RWPE2 (cell line): ENCODE data around the gene ARHGAP26.

Source experiments
- ATAC-seq: fragments of 200-7000 bp; cut with Tn5 transposase; 3 replicates; pipeline ENCODE4 v1.9.1; 2021; ENCODE audit warnings: low read depth
- DNase-seq: peaks from one replicate; pipeline ENCODE4 v3.0.0-alpha.2; 2020; ENCODE audit warnings: low spot score
- H3K27ac ChIP-seq: fragments of 450-650 bp; 2 replicates; pipeline ENCODE4 v1.5.1; 2017; ENCODE audit warnings: mild to moderate bottlenecking; ENCODE audit not compliant: poor library complexity, severe bottlenecking
- H3K27me3 ChIP-seq: fragments of 250-450 bp; sonication (Bioruptor Pico); 2 replicates; pipeline ENCODE4 v1.5.1; 2021; ENCODE audit warnings: mild to moderate bottlenecking, moderate library complexity; ENCODE audit not compliant: insufficient read depth, poor library complexity, severe bottlenecking
- H3K36me3 ChIP-seq: fragments of 250-450 bp; sonication (Bioruptor Pico); 2 replicates; pipeline ENCODE4 v1.5.1; 2020; ENCODE audit warnings: low read depth, mild to moderate bottlenecking, moderate library complexity
- H3K4me1 ChIP-seq: fragments of 250-450 bp; sonication (Bioruptor Pico); 2 replicates; pipeline ENCODE4 v1.5.1; 2021; ENCODE audit warnings: mild to moderate bottlenecking, moderate library complexity; ENCODE audit not compliant: insufficient read depth, poor library complexity, severe bottlenecking
- H3K4me3 ChIP-seq: fragments of 250-450 bp; sonication (Bioruptor Pico); 2 replicates; pipeline ENCODE4 v1.5.1; 2021; ENCODE audit warnings: mild to moderate bottlenecking, moderate library complexity; ENCODE audit not compliant: severe bottlenecking
- H3K9me3 ChIP-seq: fragments of 250-450 bp; sonication (Bioruptor Pico); 2 replicates; pipeline ENCODE4 v1.5.1; 2021; ENCODE audit warnings: mild to moderate bottlenecking, moderate library complexity; ENCODE audit not compliant: severe bottlenecking
- TF ChIP-seq, protein P1 (sequence below): fragments of 450-650 bp; IDR thresholded peaks from one replicate; pipeline ENCODE4 v1.5.1; 2017; ENCODE audit warnings: mild to moderate bottlenecking, moderate library complexity; ENCODE audit not compliant: poor library complexity, severe bottlenecking

The ARHGAP26 gene

DNA sequence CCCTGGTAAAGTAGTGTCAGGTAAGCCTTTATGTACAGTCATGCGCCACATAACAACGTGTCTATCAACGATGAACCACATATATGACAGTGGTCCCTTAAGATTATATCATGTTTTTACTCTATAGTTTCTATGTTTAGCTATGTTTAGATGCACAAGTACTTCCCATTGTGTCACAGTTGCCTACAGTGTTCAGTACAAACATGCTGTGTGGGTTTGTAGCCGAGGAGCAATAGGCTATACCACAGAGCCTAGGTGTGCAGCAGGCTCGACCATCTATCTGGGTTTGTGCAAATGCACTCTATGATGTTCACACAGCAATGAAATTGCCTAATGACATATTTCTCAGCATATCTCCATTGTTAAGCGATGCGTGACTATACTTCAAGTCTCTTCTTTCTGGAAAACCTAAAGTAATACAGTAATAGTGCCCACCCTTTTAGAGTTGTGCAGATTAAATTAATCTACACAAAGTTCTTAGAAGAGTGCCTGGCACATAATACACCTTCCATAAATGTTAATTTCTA, 295.9 kb downstream of the ARHGAP26 start:
- Histone ChIP-seq H3K4me3 (no peak overlapping the region), H3K27ac (no peak overlapping the region), H3K9me3 (no peaks in the 10 kb centered on the region), H3K4me1 (peaks cover 39% of the 10 kb centered on the region), H3K36me3 (no peaks in the 10 kb centered on the region), H3K27me3 (no peaks in the 10 kb centered on the region)
- TF ChIP-seq, protein P1, sequence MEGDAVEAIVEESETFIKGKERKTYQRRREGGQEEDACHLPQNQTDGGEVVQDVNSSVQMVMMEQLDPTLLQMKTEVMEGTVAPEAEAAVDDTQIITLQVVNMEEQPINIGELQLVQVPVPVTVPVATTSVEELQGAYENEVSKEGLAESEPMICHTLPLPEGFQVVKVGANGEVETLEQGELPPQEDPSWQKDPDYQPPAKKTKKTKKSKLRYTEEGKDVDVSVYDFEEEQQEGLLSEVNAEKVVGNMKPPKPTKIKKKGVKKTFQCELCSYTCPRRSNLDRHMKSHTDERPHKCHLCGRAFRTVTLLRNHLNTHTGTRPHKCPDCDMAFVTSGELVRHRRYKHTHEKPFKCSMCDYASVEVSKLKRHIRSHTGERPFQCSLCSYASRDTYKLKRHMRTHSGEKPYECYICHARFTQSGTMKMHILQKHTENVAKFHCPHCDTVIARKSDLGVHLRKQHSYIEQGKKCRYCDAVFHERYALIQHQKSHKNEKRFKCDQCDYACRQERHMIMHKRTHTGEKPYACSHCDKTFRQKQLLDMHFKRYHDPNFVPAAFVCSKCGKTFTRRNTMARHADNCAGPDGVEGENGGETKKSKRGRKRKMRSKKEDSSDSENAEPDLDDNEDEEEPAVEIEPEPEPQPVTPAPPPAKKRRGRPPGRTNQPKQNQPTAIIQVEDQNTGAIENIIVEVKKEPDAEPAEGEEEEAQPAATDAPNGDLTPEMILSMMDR, result no peak
- no peak for ATAC-seq
- DNase-seq, result no peak

DNA sequence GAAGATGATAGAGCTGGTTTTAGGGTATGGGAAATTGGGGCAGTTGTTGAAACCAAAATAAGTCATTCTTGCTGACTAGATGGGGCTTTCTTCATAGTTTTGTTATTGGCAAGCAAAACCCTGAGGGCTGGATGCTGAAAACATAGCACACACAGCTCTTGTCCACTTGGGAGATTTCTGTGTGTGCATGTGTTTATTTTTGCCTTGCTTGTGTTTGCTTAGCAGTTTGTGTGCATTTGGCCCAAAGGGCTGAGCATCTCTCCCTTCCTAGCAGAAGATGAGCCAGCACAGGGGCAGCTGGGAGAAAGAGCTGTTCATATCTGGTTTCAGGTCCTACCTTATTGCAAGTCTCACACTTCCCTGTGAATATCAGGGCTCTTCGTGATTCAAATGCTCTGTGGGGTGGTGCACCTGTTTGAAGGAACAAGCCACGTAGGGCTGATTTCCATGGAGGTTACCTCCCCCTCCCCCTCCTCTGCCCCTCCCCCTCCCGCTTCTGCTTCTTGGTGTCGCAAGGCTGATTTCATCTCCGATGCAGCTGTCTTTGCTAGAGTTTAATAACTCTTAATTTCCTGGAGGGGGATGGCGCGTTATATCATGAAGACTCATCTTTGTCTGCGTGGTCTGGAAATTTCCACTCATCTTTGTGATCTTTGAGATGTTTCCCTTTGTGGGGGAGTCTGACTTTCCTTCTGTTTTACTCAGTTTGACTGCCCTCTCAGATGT, 296.5 kb downstream of the ARHGAP26 start:
- no peaks in the 10 kb centered on the region for H3K27me3 ChIP-seq
- DNase-seq (no peak), ATAC-seq (no peak)

DNA sequence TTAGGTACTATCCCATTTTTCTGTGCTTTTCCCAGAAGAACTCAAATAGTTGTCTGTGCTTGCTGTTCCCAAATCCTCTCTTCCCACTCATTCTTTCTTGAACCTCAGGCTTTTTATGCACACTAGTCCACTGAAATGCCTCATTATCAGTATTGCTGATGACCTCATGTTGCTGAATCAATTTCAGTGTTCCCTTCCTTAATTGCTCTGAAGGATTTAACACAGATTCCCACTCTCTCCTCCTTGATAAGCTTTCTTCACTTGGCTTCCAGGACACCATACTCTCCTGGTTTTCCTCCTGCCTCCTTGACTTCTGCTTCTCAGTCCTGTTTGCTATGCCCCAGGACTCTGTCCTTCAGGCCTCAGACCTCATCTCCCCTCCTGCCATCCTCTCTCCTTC, 298.5 kb downstream of the ARHGAP26 start:
- H3K9me3 ChIP-seq, result no peaks in the 10 kb centered on the region
- H3K27me3 ChIP-seq, result no peaks in the 10 kb centered on the region
- no peak for ATAC-seq
- no peak for DNase-seq
- H3K36me3 ChIP-seq, result no peaks in the 10 kb centered on the region
- peaks cover 17% of the 10 kb centered on the region for H3K4me1 ChIP-seq
- H3K27ac ChIP-seq, result no peak overlapping the region
- H3K4me3 ChIP-seq, result no peak overlapping the region
- TF ChIP-seq, protein P1, result no peak

More for the DNA sequence above, 296.5 kb downstream of the ARHGAP26 start:
- Histone ChIP-seq H3K4me3 (no peak overlapping the region), H3K9me3 (no peaks in the 10 kb centered on the region), H3K36me3 (no peaks in the 10 kb centered on the region), H3K27ac (no peak overlapping the region), H3K4me1 (peaks cover 32% of the 10 kb centered on the region)
- TF ChIP-seq, protein P1, result no peak

DNA sequence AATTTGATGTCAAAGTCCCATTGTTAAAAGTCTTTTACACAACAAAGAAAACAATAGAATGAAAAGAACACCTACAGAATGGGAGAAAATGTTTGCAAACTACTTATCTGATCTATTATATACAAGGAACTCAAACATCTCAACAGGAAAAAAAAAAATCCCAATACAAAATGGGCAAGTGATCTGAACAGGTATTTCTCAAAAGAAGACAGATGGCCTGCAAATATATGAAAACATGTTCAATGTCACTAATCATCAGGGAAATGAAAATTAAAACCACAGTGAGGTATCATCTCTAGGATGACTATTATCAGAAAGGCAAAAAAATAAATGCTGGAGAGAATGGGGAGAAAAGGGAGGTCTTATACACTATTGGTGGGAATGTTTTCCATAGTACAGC, 301.8 kb downstream of the ARHGAP26 start:
- Histone ChIP-seq H3K27ac (no peak overlapping the region), H3K9me3 (no peaks in the 10 kb centered on the region), H3K4me1 (peaks cover 9% of the 10 kb centered on the region), H3K4me3 (no peak overlapping the region), H3K36me3 (no peaks in the 10 kb centered on the region), H3K27me3 (no peaks in the 10 kb centered on the region)
- no peak for DNase-seq
- TF ChIP-seq, protein P1, result no peak
- ATAC-seq, result no peak

DNA sequence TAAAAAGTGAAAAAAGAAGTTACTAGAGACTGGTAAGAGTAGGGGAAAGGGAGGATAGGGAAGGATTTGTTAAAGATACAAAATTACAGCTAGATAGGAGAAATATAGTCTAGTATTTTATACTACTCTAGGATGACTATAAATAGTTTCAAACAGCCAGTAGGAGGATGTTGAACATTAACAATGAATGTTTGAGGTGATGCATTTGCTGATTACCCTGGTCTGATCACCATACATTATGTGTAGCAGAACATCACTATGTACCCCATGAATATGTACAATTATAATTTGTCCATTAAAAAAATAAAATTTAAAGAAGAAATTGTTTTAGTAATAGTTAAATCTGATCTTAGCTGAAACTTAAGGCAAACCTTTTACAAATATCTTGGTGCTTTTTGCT, 302.6 kb downstream of the ARHGAP26 start:
- H3K27ac ChIP-seq, result no peak overlapping the region
- H3K9me3 ChIP-seq, result no peaks in the 10 kb centered on the region
- TF ChIP-seq, protein P1, result no peak
- H3K4me3 ChIP-seq, result no peak overlapping the region
- no peaks in the 10 kb centered on the region for H3K27me3 ChIP-seq
- no peak for ATAC-seq
- peaks cover 9% of the 10 kb centered on the region for H3K4me1 ChIP-seq
- DNase-seq, result no peak
- H3K36me3 ChIP-seq, result no peaks in the 10 kb centered on the region
